GM12891 (cell line): Measurements from ENCODE around the gene MUC16.

Experiments
- POLR2A ChIP-seq: IDR thresholded peaks from 2 replicates; pipeline ENCODE4 v1.6.1; 2011; ENCODE audit warnings: low read depth, low read length, control low read depth
- POLR2AphosphoS5 ChIP-seq: IDR thresholded peaks from 2 replicates; pipeline ENCODE4 v1.6.1; 2011; ENCODE audit warnings: low read depth, low read length, control low read depth

DNA sequence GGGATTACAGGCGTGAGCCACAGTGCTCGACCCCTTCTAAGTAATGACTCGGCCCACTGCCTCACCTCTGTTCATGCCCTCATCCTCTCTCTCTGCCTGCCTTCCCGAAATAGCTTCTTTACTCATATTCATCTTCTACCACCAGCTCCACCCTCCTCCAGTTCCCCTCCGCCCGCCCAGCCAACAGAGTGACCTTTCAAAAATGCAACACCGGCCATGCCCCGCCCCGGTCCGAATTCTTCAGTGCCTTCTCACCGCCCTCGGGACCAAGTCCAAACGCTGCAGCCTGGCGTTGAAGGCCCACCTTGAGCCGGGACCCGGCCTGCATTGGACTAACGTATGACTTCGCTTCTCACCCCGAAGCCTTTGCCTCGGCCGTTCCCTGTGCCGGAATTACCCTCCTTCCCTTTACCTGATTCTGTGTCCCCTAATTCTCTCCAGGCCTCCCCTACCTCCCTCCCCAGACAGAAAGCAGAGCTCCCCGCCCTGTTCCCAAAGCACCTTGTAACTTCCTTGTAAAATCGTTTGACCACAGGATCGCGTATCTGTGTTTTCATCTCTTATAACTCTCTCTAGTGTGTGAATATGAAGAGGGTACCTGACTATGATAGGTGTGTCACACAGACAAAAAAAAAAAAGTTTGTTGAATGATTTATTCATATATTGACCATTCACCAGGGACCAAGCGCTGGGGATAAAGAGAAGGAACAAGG lies 8.1 kb upstream of the MUC16 start:
- TF ChIP-seq POLR2A (no peak), POLR2AphosphoS5 (no peak)
